ENCODE measurements around the gene PNKP.
"Not testable (repeated sequence)": the region's sequence is repeated elsewhere in the genome, so short reads cannot be mapped to it uniquely, and the experiment has no call there.

Gene PNKP

GRCh38 chr19:49840736-49841249, 26.6 kb downstream of the PNKP start:
- DNase-seq: no peak

GRCh38 chr19:49840321-49840720, 27.1 kb downstream of the PNKP start:
- DNase-seq: no peak

DNA sequence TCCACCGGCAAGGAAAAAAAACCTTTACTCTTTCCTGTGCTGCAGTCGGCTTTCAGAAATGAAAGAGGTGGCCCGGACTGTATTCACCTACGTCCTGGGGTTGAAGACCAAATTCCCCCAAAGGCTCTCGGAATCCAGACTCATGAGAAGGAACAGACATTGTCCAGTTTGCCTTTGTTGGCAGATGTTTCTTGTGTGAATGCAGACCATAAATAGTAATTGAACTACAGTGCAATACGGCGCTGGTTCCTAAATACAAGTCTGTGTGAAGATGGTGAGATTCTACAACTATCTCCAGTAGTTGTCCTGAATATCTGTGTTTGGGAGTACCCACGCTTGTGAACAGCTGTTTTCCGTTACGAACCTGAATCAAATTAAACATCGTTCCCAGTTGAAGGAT, 27.7 kb downstream of the PNKP start:
- no peak for DNase-seq

- no peak for DNase-seq
Observed at GRCh38 chr19:49838885-49839588, 28.3 kb downstream of the PNKP start.

GRCh38 chr19:49837425-49837824, 30.0 kb downstream of the PNKP start:
- no peak for DNase-seq

- DNase-seq: no peak
Observed at GRCh38 chr19:49837009-49837310, 30.4 kb downstream of the PNKP start.

GRCh38 chr19:49836176-49837008, 31.0 kb downstream of the PNKP start:
- DNase-seq: no peak

DNA sequence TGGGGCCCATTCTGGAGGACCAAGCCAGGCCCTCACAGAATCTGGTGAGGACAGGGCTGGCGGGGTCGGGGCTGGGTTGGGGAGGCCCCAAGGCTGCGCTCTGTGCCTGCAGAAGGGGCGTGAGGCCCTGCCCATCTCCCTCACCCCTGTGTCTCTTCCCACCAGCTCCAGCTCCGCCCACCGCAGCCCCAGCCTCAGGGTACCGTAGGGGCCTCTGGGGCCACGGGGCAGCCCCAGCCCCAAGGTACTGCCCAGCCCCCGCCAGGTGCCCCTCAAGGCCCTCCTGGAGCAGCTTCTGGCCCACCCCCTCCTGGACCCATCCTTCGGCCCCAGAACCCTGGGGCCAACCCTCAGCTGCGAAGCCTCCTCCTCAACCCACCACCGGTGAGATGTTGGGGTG, 31.8 kb downstream of the PNKP start:
- no peak for DNase-seq

DNA sequence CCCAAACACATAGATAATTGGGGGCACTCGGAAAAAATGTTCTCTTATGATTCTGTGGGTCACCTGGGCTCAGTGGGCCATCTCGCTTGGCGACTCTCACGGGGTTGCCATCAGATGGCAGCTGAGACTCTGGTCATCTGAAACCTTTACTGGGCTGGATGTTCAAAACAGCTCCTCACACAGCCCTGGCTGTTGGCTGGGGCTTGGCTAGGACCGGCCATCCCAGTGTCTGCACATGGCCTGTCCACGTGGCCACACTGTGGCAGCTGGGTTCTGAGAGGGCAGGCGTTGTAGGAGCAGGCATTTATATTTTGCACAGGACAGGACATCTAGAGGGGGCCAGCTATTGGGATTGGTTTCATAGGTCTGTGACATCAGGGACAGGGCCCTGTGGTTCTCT, 33.8 kb downstream of the PNKP start:
- no peak for DNase-seq

- no peak for DNase-seq
Observed at GRCh38 chr19:49832556-49832955, 34.8 kb downstream of the PNKP start.

DNA sequence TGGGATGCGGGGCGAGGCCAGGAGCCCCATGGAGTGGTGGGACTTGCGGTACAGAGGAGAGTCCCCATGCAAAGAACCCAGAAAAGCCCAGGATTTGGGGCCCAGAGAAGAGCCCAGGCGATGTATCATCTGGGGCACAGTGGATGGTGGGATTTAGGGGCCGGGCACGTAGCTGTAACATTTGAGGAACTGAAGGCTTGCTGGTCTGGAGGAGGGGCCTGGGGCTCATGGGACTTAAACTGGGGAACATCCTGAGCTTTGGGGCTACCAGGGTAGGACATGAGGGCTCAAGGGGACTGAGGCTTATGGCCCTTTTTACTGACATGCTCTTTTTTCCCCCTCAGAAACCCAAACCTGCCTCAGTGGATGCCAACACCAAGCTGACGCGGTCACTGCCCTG, 35.8 kb downstream of the PNKP start:
- DNase-seq: no peak

DNA sequence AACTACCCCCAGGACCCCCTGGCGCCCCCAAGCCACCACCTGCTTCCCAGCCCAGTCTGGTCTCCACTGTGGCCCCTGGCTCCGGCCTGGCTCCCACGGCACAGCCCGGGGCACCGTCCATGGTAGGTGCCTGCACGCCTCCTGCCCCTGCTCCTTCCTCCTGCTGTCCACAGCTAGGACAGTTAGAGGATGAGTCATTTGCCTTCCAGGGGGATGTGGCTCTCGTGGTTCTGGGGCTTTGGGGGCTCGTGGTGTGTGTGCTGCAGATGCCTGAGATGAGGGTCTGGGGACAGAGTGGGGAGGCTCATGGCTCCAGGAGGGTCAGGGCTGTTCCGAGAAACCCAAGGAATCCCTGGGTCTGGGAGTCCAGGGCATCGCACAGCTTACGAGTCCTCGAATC, 36.6 kb downstream of the PNKP start:
- DNase-seq: no peak

DNA sequence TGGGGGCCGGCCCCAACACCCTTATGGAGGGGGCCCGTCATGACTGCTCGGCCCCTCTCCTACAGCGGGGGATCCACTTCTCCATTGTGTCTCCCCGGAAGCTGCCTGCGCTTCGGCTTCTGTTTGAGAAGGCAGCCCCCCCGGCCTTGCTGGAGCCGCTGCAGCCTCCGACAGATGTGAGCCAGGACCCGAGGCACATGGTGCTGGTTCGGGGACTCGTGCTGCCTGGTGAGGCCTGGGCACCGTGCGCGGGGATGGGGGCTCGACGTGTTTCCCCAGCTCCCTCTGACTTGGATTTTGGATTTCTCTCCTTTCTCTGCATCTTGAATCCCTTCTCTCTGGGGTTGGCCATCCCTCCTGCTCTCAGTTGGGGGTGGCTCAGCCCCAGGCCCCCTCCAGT, 37.7 kb downstream of the PNKP start:
- no peak for DNase-seq

GRCh38 chr19:49829200-49829599, 38.2 kb downstream of the PNKP start:
- no peak for DNase-seq

GRCh38 chr19:49827034-49827433, 40.3 kb downstream of the PNKP start:
- DNase-seq: no peak

- no peak for DNase-seq
Observed at GRCh38 chr19:49824662-49825061, 42.7 kb downstream of the PNKP start.

- no peak for DNase-seq
Observed at GRCh38 chr19:49823472-49823871, 43.9 kb downstream of the PNKP start.

DNA sequence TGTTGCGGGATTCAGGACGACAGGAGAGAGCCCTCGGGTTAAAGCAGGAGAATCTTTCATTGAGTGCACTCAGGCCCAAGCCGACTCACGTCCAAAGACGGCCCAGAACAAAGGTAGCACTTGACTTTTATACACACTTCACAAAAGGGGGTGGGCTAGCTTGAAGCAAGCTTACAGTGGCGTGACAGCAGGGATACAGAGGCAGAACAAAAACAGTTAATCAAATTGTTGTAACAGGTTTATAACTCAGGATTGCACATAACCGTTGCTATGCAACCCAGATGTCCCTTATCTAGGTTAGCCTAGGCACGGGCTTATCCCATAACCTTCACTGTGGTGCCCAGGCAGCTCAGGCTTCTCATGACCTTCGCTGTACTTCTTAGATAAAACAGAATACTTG, 47.3 kb downstream of the PNKP start:
- DNase-seq: no peak

DNA sequence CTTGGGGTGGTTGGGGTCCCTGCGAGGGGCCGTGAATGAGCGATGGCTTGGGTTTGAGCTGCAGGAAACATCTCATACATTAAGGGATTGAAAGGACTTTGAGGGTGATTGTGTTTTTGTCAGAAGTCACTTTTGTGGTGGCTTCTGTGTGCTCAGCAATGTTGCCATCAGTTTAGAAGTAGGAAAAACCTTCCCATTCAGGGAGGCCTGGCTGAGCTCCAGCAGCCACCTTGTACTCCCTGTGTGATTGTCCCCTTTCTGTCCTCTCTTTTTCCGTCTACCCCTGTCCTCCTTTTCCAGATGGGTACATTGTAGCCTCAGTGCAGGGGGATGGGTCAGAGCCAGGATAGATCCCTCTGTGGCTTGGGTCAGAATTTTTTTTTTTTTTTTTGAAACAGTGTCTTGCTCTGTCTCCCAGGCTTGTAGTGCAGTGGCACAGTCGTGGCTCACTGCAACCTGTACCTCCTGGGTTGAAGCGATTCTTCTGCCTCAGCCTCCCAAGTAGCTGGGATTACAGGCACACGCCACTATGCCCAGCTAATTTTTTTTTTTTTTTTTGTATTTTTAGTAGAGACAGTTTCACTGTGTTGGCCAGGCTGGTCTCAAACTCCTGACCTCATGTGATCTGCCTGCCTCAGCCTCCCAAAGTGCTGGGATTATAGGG, 47.8 kb downstream of the PNKP start:
- DNase-seq: not testable (repeated sequence)

DNA sequence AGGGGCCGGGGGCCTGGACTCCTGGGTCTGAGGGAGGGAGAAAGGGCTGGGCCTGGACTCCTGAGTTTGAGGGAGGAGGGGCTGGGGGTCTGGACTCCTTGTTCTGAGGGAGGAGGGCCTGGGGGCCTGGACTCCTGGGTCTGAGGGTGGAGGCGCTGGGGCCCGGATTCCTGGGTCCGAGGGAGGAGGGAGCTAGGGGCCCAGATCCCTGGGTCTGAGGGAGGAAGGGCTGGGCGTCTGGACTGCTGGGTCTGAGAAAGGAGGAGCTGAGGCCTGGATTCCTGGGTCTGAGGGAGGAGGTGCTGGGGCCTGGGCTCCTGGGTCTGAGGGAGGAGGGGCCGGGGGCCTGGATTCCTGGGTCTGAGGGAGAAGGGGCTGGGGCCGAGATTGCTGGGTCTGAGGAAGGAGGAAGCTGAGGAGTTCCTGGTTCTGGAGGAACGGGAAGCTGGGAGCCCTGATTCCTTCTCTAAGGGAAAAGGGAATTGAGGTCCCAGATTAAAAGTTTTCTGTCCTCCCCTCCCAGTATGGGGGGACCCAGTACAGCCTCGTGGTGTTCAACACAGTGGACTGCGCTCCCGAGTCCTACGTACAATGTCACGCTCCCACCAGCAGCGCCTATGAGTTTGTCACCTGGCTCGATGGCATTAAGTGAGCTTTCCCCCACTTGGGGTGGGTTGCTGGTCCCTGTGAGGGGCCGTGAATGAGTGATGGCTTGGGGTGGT, 48.6 kb downstream of the PNKP start:
- DNase-seq: no peak

- DNase-seq: peak; percentile 87 to 97 (median 94)
Observed at GRCh38 chr19:49817964-49818648, 49.3 kb downstream of the PNKP start, which contains the start of gene MED25. TSS of gene MED25 (plus strand) at chr19:49818289. CDS start at chr19:49818342, 53 bp downstream.

GRCh38 chr19:49816590-49816989, 50.8 kb downstream of the PNKP start:
- DNase-seq: no peak

Data from stimulated activated naive CD4-positive, alpha-beta T cell (primary cell).